Progenitor cell of endocrine pancreas (in vitro differentiated cells): ENCODE results near the gene POLN. TPM values are rescaled to one million over a fixed set of nuclear protein-coding genes. Genes with fewer than 3 reads are reported as not detected.

Source experiments
- DNase-seq: peaks from one replicate; pipeline ENCODE4 v3.0.0; 2021; ENCODE audit warnings: low spot score; ENCODE audit not compliant: unreplicated experiment
- H3K27ac Mint-ChIP-seq: 2 replicates; pipeline ENCODE4 v1.8.0; 2021; ENCODE audit warnings: mild to moderate bottlenecking, moderate library complexity, mixed read lengths
- H3K27me3 Mint-ChIP-seq: 2 replicates; pipeline ENCODE4 v1.8.0; 2021; ENCODE audit warnings: mixed read lengths
- H3K36me3 Mint-ChIP-seq: 2 replicates; pipeline ENCODE4 v1.8.0; 2022; ENCODE audit warnings: mixed read lengths; ENCODE audit not compliant: insufficient read depth
- H3K4me1 Mint-ChIP-seq: 2 replicates; pipeline ENCODE4 v1.8.0; 2021; ENCODE audit warnings: low read depth, mixed read lengths
- H3K4me3 Mint-ChIP-seq: 2 replicates; pipeline ENCODE4 v1.8.0; 2021; ENCODE audit warnings: low read depth, mild to moderate bottlenecking, moderate library complexity, mixed read lengths
- H3K9me3 Mint-ChIP-seq: 2 replicates; pipeline ENCODE4 v1.8.0; 2021; ENCODE audit warnings: low read depth, mixed read lengths
- CTCF ChIP-seq: fragments of 200-600 bp; sonication (generic); IDR thresholded peaks from one replicate; pipeline ENCODE4 v1.5.0; 2021; ENCODE audit warnings: antibody characterized with exemption, mild to moderate bottlenecking; ENCODE audit not compliant: unreplicated experiment
- total RNA-seq: library from RNA; stranded (reverse); gene quantifications from 2 replicates; pipeline ENCODE4 v1.2.1, GENCODE V29; 2021

The POLN gene
- total RNA-seq, 1 donor from 2014 or later: 5.9 TPM

- no peak for TF ChIP-seq CTCF
- H3K4me1 Mint-ChIP-seq: peaks cover 11% of the 10 kb centered on the region
- H3K4me3 Mint-ChIP-seq: no peak overlapping the region
- no peak overlapping the region for H3K27ac Mint-ChIP-seq
- H3K9me3 Mint-ChIP-seq: peaks cover 29% of the 10 kb centered on the region
- DNase-seq: no peak
- H3K36me3 Mint-ChIP-seq: peaks cover 4% of the 10 kb centered on the region
- H3K27me3 Mint-ChIP-seq: peaks cover 20% of the 10 kb centered on the region
Measured at GRCh38 chr4:2025817-2026216, 216.1 kb downstream of the POLN start.

- Mint-ChIP-seq H3K36me3 (peaks cover 4% of the 10 kb centered on the region), H3K27ac (no peak overlapping the region), H3K9me3 (peaks cover 23% of the 10 kb centered on the region), H3K4me1 (peaks cover 11% of the 10 kb centered on the region), H3K4me3 (no peak overlapping the region), H3K27me3 (peaks cover 13% of the 10 kb centered on the region)
- DNase-seq: no peak
- TF ChIP-seq CTCF: no peak
Measured at GRCh38 chr4:2024683-2025082, 217.2 kb downstream of the POLN start.

Other genes with a start within 250 kb of the POLN start
- 52.5 and 54.2 TPM in 2 replicates for gene NELFA, start 233.1 kb downstream of the POLN start, total RNA-seq
- gene NAT8L, start 182.8 kb downstream of the POLN start, total RNA-seq: 20.7 and 21.8 TPM in 2 replicates
- 18.1 and 18.3 TPM in 2 replicates for gene HAUS3, start within 50 bp of the POLN start, total RNA-seq
- 103 and 121 TPM in 2 replicates for gene MXD4, start 20.0 kb upstream of the POLN start, total RNA-seq
- gene ZFYVE28, start 176.5 kb upstream of the POLN start, total RNA-seq: 1.6 and 3.3 TPM in 2 replicates
- not detected in 2 replicates for gene CFAP99, start 176.8 kb upstream of the POLN start, total RNA-seq
- gene RNF4, start 227.0 kb upstream of the POLN start, total RNA-seq: 44.2 and 49.5 TPM in 2 replicates